IPS-15b (cell line): ENCODE results near the gene PGLYRP4.
"Not testable (repeated sequence)": the region's sequence is repeated elsewhere in the genome, so short reads cannot be mapped to it uniquely, and the experiment has no call there.

Source experiments
- H3K27me3 ChIP-seq: one replicate; pipeline ENCODE4 v1.6.1; 2013; ENCODE audit warnings: low read length; ENCODE audit not compliant: control insufficient read depth, insufficient read depth
- H3K36me3 ChIP-seq: one replicate; pipeline ENCODE4 v1.6.1; 2013; ENCODE audit warnings: low read length; ENCODE audit not compliant: control insufficient read depth, insufficient read depth
- H3K4me1 ChIP-seq: one replicate; pipeline ENCODE4 v1.6.1; 2013; ENCODE audit warnings: mild to moderate bottlenecking, low read length; ENCODE audit not compliant: control insufficient read depth, insufficient read depth
- H3K4me3 ChIP-seq: one replicate; pipeline ENCODE4 v1.5.1; 2013; ENCODE audit warnings: low read depth, low read length
- H3K9ac ChIP-seq: one replicate; pipeline ENCODE4 v1.6.1; 2013; ENCODE audit warnings: low read depth, mild to moderate bottlenecking, low read length
- H3K9me3 ChIP-seq: one replicate; pipeline ENCODE4 v1.6.1; 2013; ENCODE audit warnings: mild to moderate bottlenecking, low read length; ENCODE audit not compliant: control insufficient read depth, insufficient read depth

Gene PGLYRP4

DNA sequence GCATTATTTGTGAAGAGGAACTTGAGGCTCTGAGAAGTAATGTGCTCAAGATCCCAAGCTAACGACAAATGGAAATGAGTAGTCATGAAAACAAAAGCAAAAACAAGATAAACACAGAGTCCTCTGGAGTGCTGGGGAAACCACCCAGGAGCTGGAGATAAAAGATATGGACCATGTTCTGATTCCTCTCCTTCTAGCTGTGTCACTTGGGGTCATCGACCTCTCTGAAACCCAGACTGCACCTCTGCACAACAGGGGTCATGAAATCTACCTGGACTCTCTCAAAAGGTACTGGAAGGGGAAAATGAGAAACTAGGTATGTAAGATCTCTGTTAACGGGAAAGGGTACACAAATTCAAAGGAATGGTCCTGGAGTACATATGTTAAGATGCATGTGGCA, 6.5 kb downstream of the PGLYRP4 start:
- Histone ChIP-seq H3K4me1 (no peaks in the 10 kb centered on the region), H3K4me3 (no peak overlapping the region), H3K27me3 (no peaks in the 10 kb centered on the region), H3K9ac (no peak overlapping the region), H3K36me3 (no peaks in the 10 kb centered on the region), H3K9me3 (no peaks in the 10 kb centered on the region)

DNA sequence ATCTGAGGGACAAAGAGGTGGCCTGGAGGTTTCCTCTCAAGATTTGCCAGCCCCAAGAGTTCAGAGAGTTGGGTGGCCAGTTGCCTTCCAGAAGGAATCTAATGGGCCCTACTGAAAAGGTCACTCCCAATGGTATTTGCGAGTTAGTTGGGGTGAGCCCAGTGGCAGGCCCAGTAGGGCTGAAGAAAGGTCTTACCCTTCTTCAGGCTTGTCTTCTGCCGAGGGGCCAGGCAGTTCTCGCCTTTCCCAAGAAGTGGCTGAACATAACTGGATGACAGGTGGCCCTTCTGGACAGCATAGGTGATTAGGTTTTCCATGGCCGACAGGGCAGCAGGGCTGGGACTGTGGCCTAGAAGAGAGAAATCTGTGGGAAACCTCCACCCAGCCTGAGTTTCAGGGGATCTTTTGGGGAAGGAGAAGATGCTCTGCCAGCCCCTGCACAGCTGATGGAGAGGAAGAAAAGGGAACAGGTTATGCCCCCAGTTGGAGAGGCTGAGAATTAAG, 7.2 kb downstream of the PGLYRP4 start:
- Histone ChIP-seq H3K4me1 (no peaks in the 10 kb centered on the region), H3K9me3 (no peaks in the 10 kb centered on the region), H3K36me3 (no peaks in the 10 kb centered on the region), H3K4me3 (no peak overlapping the region), H3K9ac (no peak overlapping the region), H3K27me3 (no peaks in the 10 kb centered on the region)

- Histone ChIP-seq H3K4me1 (no peaks in the 10 kb centered on the region), H3K4me3 (no peak overlapping the region), H3K9me3 (no peaks in the 10 kb centered on the region), H3K27me3 (no peaks in the 10 kb centered on the region), H3K36me3 (no peaks in the 10 kb centered on the region), H3K9ac (no peak overlapping the region)
These were observed 8.3 kb downstream of the PGLYRP4 start for GRCh38 chr1:153340356-153340755.

DNA sequence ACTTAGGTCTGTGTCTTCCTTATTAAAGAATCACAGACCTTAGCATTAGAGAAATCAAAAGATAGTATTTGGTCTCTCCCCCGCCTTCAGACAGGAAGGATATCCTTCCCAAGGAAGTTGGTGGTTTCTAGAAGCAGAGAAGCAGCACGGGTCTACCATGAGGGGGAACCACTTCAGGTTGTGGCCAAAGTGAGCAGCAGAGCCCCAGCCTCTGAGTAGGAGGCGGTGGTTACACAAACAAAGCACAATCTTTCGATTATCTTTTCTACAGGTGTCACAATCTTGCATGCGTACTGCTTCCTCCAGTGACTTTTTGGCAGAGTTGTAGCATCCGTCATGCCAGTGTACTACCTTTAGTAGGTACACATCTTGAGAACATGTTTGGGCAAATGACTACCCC, 8.8 kb downstream of the PGLYRP4 start:
- Histone ChIP-seq H3K36me3 (no peaks in the 10 kb centered on the region), H3K27me3 (no peaks in the 10 kb centered on the region), H3K4me3 (no peak overlapping the region), H3K9ac (no peak overlapping the region), H3K4me1 (no peaks in the 10 kb centered on the region), H3K9me3 (no peaks in the 10 kb centered on the region)

DNA sequence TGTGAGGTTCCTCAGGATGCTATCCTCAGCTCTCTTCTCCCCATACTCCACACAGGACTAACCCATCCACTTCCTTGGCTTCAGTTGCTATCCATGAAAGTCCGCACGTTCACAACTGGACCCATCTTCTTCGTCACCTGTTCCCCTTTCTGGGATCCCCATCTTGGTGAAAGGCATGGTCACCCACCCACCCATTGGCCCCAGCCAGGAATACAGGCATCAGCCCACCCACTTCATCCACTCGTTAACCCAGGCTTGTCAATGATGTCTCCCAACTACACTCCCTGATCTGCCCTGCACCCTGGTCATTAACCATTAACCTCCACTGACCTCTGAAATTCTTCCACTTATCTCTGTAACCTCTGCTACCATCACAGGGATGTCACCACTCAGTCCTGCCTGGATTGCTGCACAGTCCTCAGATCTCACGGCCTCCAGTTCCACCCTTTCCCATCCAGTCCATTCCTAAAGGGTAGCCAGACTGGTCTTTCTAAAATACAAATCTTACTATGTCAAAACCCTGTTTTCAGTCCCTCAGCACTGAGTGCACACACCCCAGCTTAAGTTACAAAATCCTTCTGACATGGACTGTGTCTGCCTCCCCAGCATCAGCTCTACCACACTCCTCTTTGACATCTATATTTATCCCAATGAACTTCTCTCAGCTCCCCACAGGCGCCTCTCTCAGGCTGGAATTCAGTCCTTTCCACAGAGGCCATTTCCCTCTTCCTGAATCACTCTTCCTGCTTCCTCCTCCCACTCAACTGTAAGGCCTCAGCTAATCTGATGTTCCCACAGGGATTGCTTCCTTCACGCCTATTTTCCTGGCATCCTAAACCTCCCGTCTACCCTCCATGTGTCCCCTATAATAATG, 10.4 kb downstream of the PGLYRP4 start:
- H3K4me3 ChIP-seq, result no peak overlapping the region
- H3K9ac ChIP-seq, result no peak overlapping the region
- H3K4me1 ChIP-seq, result no peaks in the 10 kb centered on the region
- no peaks in the 10 kb centered on the region for H3K9me3 ChIP-seq
- no peaks in the 10 kb centered on the region for H3K27me3 ChIP-seq
- H3K36me3 ChIP-seq, result no peaks in the 10 kb centered on the region

DNA sequence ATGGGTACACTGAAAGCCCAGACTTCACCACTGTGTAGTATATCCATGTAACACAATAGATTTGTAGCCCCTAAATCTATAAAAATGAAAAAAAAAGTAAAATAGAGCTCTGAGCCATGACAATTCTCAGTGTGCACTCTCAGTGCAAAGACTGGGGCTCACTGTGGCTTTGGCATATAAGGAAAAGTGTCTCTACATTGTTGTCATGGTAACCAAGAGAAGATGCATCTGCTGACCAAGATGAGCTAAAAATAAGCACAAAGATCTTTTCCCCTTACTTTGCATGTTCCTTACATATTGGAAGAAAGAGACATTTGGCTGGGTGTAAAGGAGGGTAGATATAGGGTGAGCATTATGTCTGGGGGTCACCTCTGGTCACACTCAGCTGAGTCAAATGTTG, 12.0 kb downstream of the PGLYRP4 start:
- Histone ChIP-seq H3K27me3 (no peaks in the 10 kb centered on the region), H3K4me1 (no peaks in the 10 kb centered on the region), H3K9me3 (no peaks in the 10 kb centered on the region), H3K9ac (no peak overlapping the region), H3K4me3 (no peak overlapping the region), H3K36me3 (no peaks in the 10 kb centered on the region)

GRCh38 chr1:153333902-153334301, 14.7 kb downstream of the PGLYRP4 start:
- Histone ChIP-seq H3K9me3 (no peaks in the 10 kb centered on the region), H3K27me3 (no peaks in the 10 kb centered on the region), H3K4me1 (no peaks in the 10 kb centered on the region)

DNA sequence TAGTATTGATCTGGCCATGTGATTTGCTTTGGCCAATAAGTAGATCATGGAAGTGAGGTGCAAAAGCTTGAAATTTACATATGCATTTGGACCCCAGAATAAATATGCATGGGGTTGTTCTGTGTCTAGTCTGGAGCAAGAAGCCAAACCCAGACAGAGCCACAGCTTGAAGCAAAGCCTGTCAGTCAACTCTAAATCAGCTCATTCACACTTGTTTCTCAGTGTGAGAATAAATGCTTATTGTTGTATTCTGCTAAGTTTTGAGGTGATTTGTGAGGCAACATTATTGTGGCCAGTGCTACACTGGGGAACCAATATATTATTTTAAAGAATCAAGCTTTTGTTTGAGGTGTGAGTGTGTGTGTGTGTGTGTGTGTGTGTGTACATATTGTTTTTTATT, 23.7 kb downstream of the PGLYRP4 start:
- peaks cover 4% of the 10 kb centered on the region for H3K9me3 ChIP-seq
- no peaks in the 10 kb centered on the region for H3K4me1 ChIP-seq
- no peaks in the 10 kb centered on the region for H3K27me3 ChIP-seq
- H3K36me3 ChIP-seq, result no peaks in the 10 kb centered on the region
- H3K4me3 ChIP-seq, result no peak overlapping the region
- H3K9ac ChIP-seq, result no peak overlapping the region

More at GRCh38 chr1:153333902-153334301, 14.7 kb downstream of the PGLYRP4 start:
- Histone ChIP-seq H3K36me3 (no peaks in the 10 kb centered on the region), H3K9ac (no peak overlapping the region), H3K4me3 (no peak overlapping the region)

GRCh38 chr1:153322568-153322967, 26.1 kb downstream of the PGLYRP4 start:
- Histone ChIP-seq H3K36me3 (no peaks in the 10 kb centered on the region), H3K9me3 (peaks cover 4% of the 10 kb centered on the region), H3K9ac (no peak overlapping the region), H3K4me3 (no peak overlapping the region), H3K4me1 (no peaks in the 10 kb centered on the region), H3K27me3 (no peaks in the 10 kb centered on the region)

DNA sequence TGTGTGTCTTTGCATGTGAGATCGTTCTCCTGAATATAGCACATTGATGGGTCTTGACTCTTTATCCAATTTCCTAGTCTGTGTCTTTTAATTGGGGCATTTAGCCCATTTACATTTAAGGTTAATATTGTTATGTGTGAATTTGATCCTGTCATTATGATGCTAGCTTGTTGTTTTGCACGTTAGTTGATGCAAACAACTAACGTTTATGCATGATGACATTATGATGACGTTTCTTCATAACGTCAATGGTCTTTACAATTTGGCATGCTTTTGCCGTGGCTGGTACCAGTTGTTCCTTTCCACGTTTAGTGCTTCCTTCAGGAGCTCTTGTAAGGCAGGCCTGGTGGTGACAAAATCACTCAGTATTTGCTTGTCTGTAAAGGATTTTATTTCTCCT, 30.5 kb downstream of the PGLYRP4 start:
- H3K9me3 ChIP-seq, H3K27me3 ChIP-seq, H3K36me3 ChIP-seq, H3K4me3 ChIP-seq, H3K4me1 ChIP-seq, H3K9ac ChIP-seq: not testable (repeated sequence)

DNA sequence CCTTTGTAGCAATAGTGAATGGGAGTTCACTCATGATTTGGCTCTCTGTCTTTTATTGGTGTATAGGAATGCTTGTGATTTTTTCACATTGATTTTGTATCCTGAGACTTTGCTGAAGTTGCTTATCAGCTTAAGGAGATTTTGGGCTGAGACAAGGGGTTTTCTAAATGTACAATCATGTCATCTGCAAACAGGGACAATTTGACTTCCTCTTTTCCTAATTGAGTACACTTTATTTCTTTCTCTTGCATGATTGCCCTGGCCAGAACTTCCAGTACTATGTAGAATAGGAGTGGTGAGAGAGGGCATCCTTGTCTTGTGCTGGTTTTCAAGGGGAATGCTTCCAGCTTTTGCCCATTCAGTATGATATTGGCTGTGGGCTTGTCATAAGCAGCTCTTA, 32.6 kb downstream of the PGLYRP4 start:
- H3K4me1 ChIP-seq, H3K27me3 ChIP-seq, H3K4me3 ChIP-seq, H3K36me3 ChIP-seq, H3K9me3 ChIP-seq, H3K9ac ChIP-seq: not testable (repeated sequence)

DNA sequence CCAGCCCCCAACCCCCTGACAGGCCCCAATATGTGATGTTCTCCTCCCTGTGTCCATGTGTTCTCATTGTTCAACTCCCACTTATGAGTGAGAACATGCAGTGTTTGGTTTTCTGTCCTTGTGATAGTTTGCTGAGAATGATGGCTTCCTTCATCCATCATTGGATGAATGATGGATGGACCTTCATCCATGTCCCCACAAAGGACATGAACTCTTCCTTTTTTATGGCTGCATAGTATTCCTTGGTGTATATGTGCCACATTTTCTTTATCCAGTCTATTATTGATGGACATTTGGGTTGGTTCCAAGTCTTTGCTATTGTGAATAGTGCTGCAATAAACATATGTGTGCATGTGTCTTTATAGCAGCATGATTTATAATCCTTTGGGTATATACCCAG, 34.3 kb downstream of the PGLYRP4 start:
- H3K4me1 ChIP-seq, H3K9ac ChIP-seq, H3K36me3 ChIP-seq, H3K9me3 ChIP-seq, H3K27me3 ChIP-seq, H3K4me3 ChIP-seq: not testable (repeated sequence)
